Endothelial cell of umbilical vein (primary cell): Measurements from ENCODE around the gene LRRC4B. TPM values are rescaled to one million over a fixed set of nuclear protein-coding genes. Genes with fewer than 3 reads are reported as not detected.

Source experiments
- BruUV-seq: library from RNA; stranded (reverse); fragments of 400-500 nt; replicated peaks from 2 replicates; lab custom pipeline; 2021; lab: Mats Ljungman, UMichigan
- CTCF ChIA-PET: fragments of 300-600, 350-600 bp; sonication (Branson Sonifier 250); formaldehyde crosslinking; loops from one replicate; lab custom pipeline; 2021; ENCODE audit warnings: antibody characterized with exemption, inconsistent platforms; lab: Charles Lee
- POLR2A ChIA-PET: fragments of 300-600, 350-600 bp; sonication (Branson Sonifier 250); formaldehyde crosslinking; loops from one replicate; lab custom pipeline; 2021; ENCODE audit warnings: antibody characterized with exemption, inconsistent platforms; lab: Charles Lee
- DNase-seq: peaks from one replicate; pipeline ENCODE4 v3.0.0-alpha.2; 2011; ENCODE audit warnings: low read depth, low spot score
- FAIRE-seq: peaks from 2 replicates; lab custom pipeline; 2011; peaks lifted over from hg19 to GRCh38; lab: Jason Lieb, UNC
- H2AFZ ChIP-seq: 2 replicates; pipeline ENCODE4 v1.6.0; 2012; ENCODE audit warnings: low read depth, low read length, control low read depth, inconsistent platforms
- H3K27ac ChIP-seq: 2 replicates; pipeline ENCODE4 v1.5.1; 2011; ENCODE audit warnings: low read depth, mild to moderate bottlenecking, control low read depth, low read length, moderate library complexity; ENCODE audit not compliant: insufficient read depth
- H3K27me3 ChIP-seq, 2 experiments: 2 replicates each; pipeline versions ENCODE4 v1.6.0 to v1.6.1; 2011; ENCODE audit warnings: low read length in 2 of 2, mixed read lengths in 1 of 2; ENCODE audit not compliant: control insufficient read depth in 2 of 2, insufficient read depth in 2 of 2
- H3K36me3 ChIP-seq, 2 experiments: 2 replicates in 1 of 2; 3 replicates in 1 of 2; pipeline ENCODE4 v1.5.1; 2011; ENCODE audit warnings: low read length in 2 of 2, mild to moderate bottlenecking in 1 of 2, moderate library complexity in 1 of 2; ENCODE audit not compliant: control insufficient read depth in 2 of 2, insufficient read depth in 2 of 2; ENCODE audit errors: extremely low read depth in 1 of 2
- H3K4me1 ChIP-seq: 3 replicates; pipeline ENCODE4 v1.5.1; 2011; ENCODE audit warnings: mild to moderate bottlenecking, low read length; ENCODE audit not compliant: control insufficient read depth, insufficient read depth; ENCODE audit errors: extremely low read depth
- H3K4me2 ChIP-seq: 2 replicates; pipeline ENCODE4 v1.6.1; 2011; ENCODE audit warnings: low read length, control low read depth, mixed read lengths; ENCODE audit not compliant: insufficient read depth
- H3K4me3 ChIP-seq, 3 experiments: fragments of 200-600 bp in 1 of 3; sonication (generic), shearing (Covaris generic) in 1 of 3; replicated peaks in 1 of 3; 2 replicates each; pipeline ENCODE4 v1.5.1; 2011 to 2016; ENCODE audit warnings: control low read depth in 3 of 3, low read length in 3 of 3, mild to moderate bottlenecking in 2 of 3, inconsistent platforms in 1 of 3, low read depth in 1 of 3, moderate library complexity in 1 of 3; ENCODE audit not compliant: insufficient read depth in 1 of 3
- H3K79me2 ChIP-seq: 2 replicates; pipeline ENCODE4 v1.6.0; 2012; ENCODE audit warnings: low read length, inconsistent platforms; ENCODE audit not compliant: control insufficient read depth, insufficient read depth
- H3K9ac ChIP-seq: replicated peaks from 2 replicates; pipeline ENCODE3; 2011; ENCODE audit warnings: low read length, control low read depth; ENCODE audit not compliant: insufficient read depth; ENCODE audit errors: extremely low read depth
- H3K9me1 ChIP-seq: replicated peaks from 3 replicates; pipeline ENCODE4 v1.6.0; 2011; ENCODE audit warnings: mild to moderate bottlenecking, low read length; ENCODE audit not compliant: control insufficient read depth, insufficient read depth; ENCODE audit errors: extremely low read depth
- H3K9me3 ChIP-seq: replicated peaks from 2 replicates; pipeline ENCODE4 v1.5.1; 2012; ENCODE audit warnings: low read length, inconsistent platforms; ENCODE audit not compliant: control insufficient read depth, insufficient read depth
- H4K20me1 ChIP-seq: replicated peaks from 2 replicates; pipeline ENCODE3; 2011; ENCODE audit warnings: mild to moderate bottlenecking, low read length; ENCODE audit not compliant: control insufficient read depth, insufficient read depth; ENCODE audit errors: extremely low read depth
- GATA2 ChIP-seq: IDR thresholded peaks from 2 replicates; pipeline ENCODE4 v1.7.0; 2011; ENCODE audit warnings: low read depth, mild to moderate bottlenecking, moderate library complexity, mixed read lengths, low read length; ENCODE audit not compliant: insufficient read length, insufficient read depth
- dilution Hi-C: fragments of 300-500 bp; cut with MboI; formaldehyde crosslinking; loops from one replicate; pipeline ENCODE4 v1.15.0; 2019; ENCODE audit warnings: low sequenced_read_pairs; ENCODE audit not compliant: extremely low pct_ligation_motif_present
- intact Hi-C: fragments of 100-400 bp; cut with micrococcal nuclease; formaldehyde crosslinking; loops from one replicate; pipeline ENCODE4 v1.10.0; 2022
- polyA plus RNA-seq, 4 experiments: library from polyadenylated mRNA; depleted of rRNA in 3 of 4; stranded (reverse) in 3 of 4; unstranded in 1 of 4; fragments of >200 nt; gene quantifications; 2 replicates each; pipeline versions ENCODE4 v1.2.1 to v1.2.3, GENCODE V29; 2011 to 2012; ENCODE audit warnings: missing spikeins in 1 of 4
- total RNA-seq: library from RNA; stranded (reverse); gene quantifications from 2 replicates; pipeline ENCODE4 v1.2.3, GENCODE V29; 2021
- TF ChIP-seq, protein P1 (sequence below), 2 donors: IDR thresholded peaks; 1 replicate in 1 of 2; 2 replicates in 1 of 2; pipeline ENCODE4 v1.5.1; 2011; ENCODE audit warnings: low read length in 2 of 2, mild to moderate bottlenecking in 2 of 2, moderate library complexity in 2 of 2, control low read depth in 1 of 2, inconsistent platforms in 1 of 2, low read depth in 1 of 2; ENCODE audit not compliant: insufficient read depth in 1 of 2; ENCODE audit errors: extremely low read depth in 1 of 2

Gene LRRC4B
- total and polyA plus RNA-seq, 2 donors (not counting 3 experiments of a cell fraction or from before 2014, with no cell fraction given) = 0.08 TPM; not detected in 1

DNA sequence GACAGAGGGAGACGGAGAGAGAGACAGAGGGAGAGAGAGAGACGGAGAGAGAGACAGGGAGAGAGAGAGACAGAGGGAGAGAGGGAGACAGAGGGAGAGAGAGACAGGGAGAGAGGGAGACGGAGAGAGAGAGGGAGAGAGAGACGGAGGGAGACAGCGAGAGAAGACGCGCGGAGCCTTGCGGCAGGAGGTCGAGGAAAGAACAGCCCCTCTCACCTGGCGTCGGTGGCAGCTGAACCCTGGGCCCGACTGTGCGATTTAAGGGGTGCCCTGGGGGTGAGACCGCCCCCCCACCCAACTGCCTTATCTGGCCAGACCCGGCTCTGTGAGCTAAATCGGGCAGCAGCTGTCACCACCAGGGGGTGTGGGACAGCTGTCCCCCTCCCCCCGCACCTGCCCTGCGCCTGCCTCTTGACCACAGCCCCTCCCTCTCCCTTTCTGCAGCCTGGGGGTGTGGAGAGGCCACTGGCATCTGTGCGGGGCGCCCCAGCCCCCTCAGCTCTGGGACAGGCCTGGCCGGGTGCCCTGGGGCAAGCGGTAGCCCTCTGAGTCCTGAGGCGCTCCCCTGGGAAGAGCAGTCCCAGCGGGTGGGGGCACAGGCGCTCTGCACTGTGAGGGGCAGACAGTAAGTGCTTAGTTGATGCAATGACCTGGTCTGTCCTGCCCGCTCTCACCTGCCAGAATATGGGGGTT is 68.0 kb downstream of the LRRC4B start:
- BruUV-seq = no TSS peak
- H4K20me1 ChIP-seq = no peaks in the 10 kb centered on the region
- FAIRE-seq (no peak), DNase-seq (no peak)
- H3K9me3 ChIP-seq = no peaks in the 10 kb centered on the region
- TF ChIP-seq, protein P1, sequence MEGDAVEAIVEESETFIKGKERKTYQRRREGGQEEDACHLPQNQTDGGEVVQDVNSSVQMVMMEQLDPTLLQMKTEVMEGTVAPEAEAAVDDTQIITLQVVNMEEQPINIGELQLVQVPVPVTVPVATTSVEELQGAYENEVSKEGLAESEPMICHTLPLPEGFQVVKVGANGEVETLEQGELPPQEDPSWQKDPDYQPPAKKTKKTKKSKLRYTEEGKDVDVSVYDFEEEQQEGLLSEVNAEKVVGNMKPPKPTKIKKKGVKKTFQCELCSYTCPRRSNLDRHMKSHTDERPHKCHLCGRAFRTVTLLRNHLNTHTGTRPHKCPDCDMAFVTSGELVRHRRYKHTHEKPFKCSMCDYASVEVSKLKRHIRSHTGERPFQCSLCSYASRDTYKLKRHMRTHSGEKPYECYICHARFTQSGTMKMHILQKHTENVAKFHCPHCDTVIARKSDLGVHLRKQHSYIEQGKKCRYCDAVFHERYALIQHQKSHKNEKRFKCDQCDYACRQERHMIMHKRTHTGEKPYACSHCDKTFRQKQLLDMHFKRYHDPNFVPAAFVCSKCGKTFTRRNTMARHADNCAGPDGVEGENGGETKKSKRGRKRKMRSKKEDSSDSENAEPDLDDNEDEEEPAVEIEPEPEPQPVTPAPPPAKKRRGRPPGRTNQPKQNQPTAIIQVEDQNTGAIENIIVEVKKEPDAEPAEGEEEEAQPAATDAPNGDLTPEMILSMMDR (IDR thresholded peaks at IDR 0.05; ENCODE audit: extremely low read depth in 1 of 2, insufficient read depth in 1 of 2, low read depth in 1 of 2, low read length in 2 of 2) = peak; percentile 6 to 30
- no peak for TF ChIP-seq GATA2
- no peaks in the 10 kb centered on the region for H3K36me3 ChIP-seq
- no peaks in the 10 kb centered on the region for H3K9me1 ChIP-seq
- no peaks in the 10 kb centered on the region for H3K79me2 ChIP-seq
- no peak overlapping the region for H2AFZ ChIP-seq
- intact Hi-C loops = no loop called here
- no peak overlapping the region for H3K27ac ChIP-seq
- H3K4me1 ChIP-seq = no peaks in the 10 kb centered on the region
- H3K9ac ChIP-seq = no peak overlapping the region
- dilution Hi-C loops = no loop called here
- ChIA-PET POLR2A (interaction anchor here (0.6 kb wide), 1 partner anchor 137 kb away, joined by 3 read pairs; no protein-coding TSS in a partner anchor), CTCF (interaction anchor here (0.8 kb wide), 1 partner anchor 422 kb away, joined by 4 read pairs; no protein-coding TSS in a partner anchor)
- H3K27me3 ChIP-seq = no peaks in the 10 kb centered on the region
- no peak overlapping the region for H3K4me2 ChIP-seq
- H3K4me3 ChIP-seq = no peak overlapping the region
